ENCODE data around the gene SEPTIN2. TPM values are rescaled to one million over a fixed set of nuclear protein-coding genes. Genes with fewer than 3 reads are reported as not detected.

SEPTIN2 gene
- total RNA-seq, 1 experiment from 2014 or later, result 342 TPM

GRCh38 chr2:241399941-241400922, 84.5 kb downstream of the SEPTIN2 start:
- intact Hi-C loops (cut with micrococcal nuclease; ENCODE audit: unreplicated experiment), result no loop called here
- no peaks in the 10 kb centered on the region for H3K27me3 ChIP-seq (replicated peaks; ENCODE audit: insufficient read depth, low read depth, low read length, poor library complexity)
- H3K4me1 ChIP-seq (ENCODE audit: insufficient read depth, low read length, poor library complexity, severe bottlenecking), result no peaks in the 10 kb centered on the region
- H3K9me3 ChIP-seq (ENCODE audit: low read depth, low read length, poor library complexity, severe bottlenecking), result no peaks in the 10 kb centered on the region
- no peaks in the 10 kb centered on the region for H3K36me3 ChIP-seq (ENCODE audit: insufficient read depth, low read length, poor library complexity, severe bottlenecking)
- DNase-seq (ENCODE audit: low spot score), result no peak
- CTCF ChIA-PET, result no interaction called here
- no peak for TF ChIP-seq CTCF (conservative IDR thresholded peaks at IDR 0.05; ENCODE audit: low read depth, low read length)
- TF ChIP-seq EZH2 (IDR thresholded peaks at IDR 0.05; ENCODE audit: borderline replicate concordance, low read depth, low read length, poor library complexity, severe bottlenecking), result no peak
- no peak overlapping the region for H3K4me3 ChIP-seq (ENCODE audit: low read depth, low read length, poor library complexity, severe bottlenecking)
- POLR2A ChIA-PET (ENCODE audit: low non-redundant PET), result no interaction called here
- no TSS peak for BruUV-seq (replicated peaks)
- no peak overlapping the region for H3K27ac ChIP-seq (ENCODE audit: low read depth, low read length, poor library complexity, severe bottlenecking)

Other genes starting within 250 kb of the SEPTIN2 start
- 39.4 and 39.8 TPM in 2 replicates for gene MTERF4, start 213.6 kb upstream of the SEPTIN2 start, total RNA-seq (2021)
- gene PASK, start 166.5 kb upstream of the SEPTIN2 start, total RNA-seq (2021), result 59.4 and 74.3 TPM in 2 replicates
- gene PPP1R7, start 165.5 kb upstream of the SEPTIN2 start, total RNA-seq (2021), result 70.7 and 76.5 TPM in 2 replicates
- 0.45 and 0.96 TPM in 2 replicates for gene ANO7, start 127.2 kb upstream of the SEPTIN2 start, total RNA-seq (2021)
- 510 and 581 TPM in 2 replicates for gene HDLBP, start 253 bp upstream of the SEPTIN2 start, total RNA-seq (2021)
- 53.3 and 72.1 TPM in 2 replicates for gene FARP2, start 40.4 kb downstream of the SEPTIN2 start, total RNA-seq (2021)
- gene STK25, start 192.7 kb downstream of the SEPTIN2 start, total RNA-seq (2021), result 171 and 190 TPM in 2 replicates
- gene BOK, start 242.8 kb downstream of the SEPTIN2 start, total RNA-seq (2021), result 2.7 and 4.0 TPM in 2 replicates

Data from A673 (cell line).